ENCODE results near the gene C8B. TPM values are rescaled to one million over a fixed set of nuclear protein-coding genes. Genes with fewer than 3 reads are reported as not detected.

C8B gene
- total and polyA plus RNA-seq, 2 donors (not counting 1 experiment from before 2014, with no cell fraction given): not detected

GRCh38 chr1:56978819-56979218, 13.0 kb upstream of the C8B start:
- intact Hi-C loops (cut with micrococcal nuclease): no loop called here
- no peaks in the 10 kb centered on the region for H3K9me3 Mint-ChIP-seq (ENCODE audit: insufficient read depth)

GRCh38 chr1:56977910-56978309, 12.1 kb upstream of the C8B start:
- DNase-seq (no peak), ATAC-seq (ENCODE audit: low read depth) (no peak)
- ChIA-PET POLR2A (no interaction called here), CTCF (no interaction called here)
- Histone ChIP-seq H3K9me3 (ENCODE audit: control extremely low read depth in 1 of 3, control insufficient read depth in 2 of 3, insufficient read depth in 1 of 3, low read length in 2 of 3) (no peaks in the 10 kb centered on the region), H3K36me3 (replicated peaks in 1 of 2; ENCODE audit: control extremely low read depth in 1 of 2, control insufficient read depth in 1 of 2, extremely low read depth in 1 of 2, insufficient read depth in 2 of 2, low read length in 1 of 2) (no peaks in the 10 kb centered on the region), H2AFZ (ENCODE audit: insufficient read depth, low read depth, low read length, poor library complexity, severe bottlenecking) (no peak overlapping the region), H3K27ac (ENCODE audit: low read length in 2 of 2) (no peak overlapping the region), H3K4me1 (ENCODE audit: control insufficient read depth in 2 of 2, insufficient read depth in 2 of 2, low read length in 2 of 2) (no peaks in the 10 kb centered on the region), H3K27me3 (replicated peaks in 1 of 4; ENCODE audit: control extremely low read depth in 1 of 4, control insufficient read depth in 3 of 4, insufficient read depth in 4 of 4, low read length in 3 of 4) (no peaks in the 10 kb centered on the region), H3K4me2 (replicated peaks; ENCODE audit: low read depth, low read length, poor library complexity, severe bottlenecking) (no peak overlapping the region), H3K9ac (ENCODE audit: low read length) (no peak overlapping the region), H3K4me3 (ENCODE audit: control extremely low read depth in 1 of 5, extremely low read depth in 1 of 5, insufficient read depth in 1 of 5, low read depth in 2 of 5, low read length in 4 of 5) (no peak overlapping the region), H3K79me2 (ENCODE audit: control insufficient read depth, insufficient read depth, low read length) (no peaks in the 10 kb centered on the region), H4K20me1 (ENCODE audit: control insufficient read depth, insufficient read depth, low read length, poor library complexity, severe bottlenecking) (no peaks in the 10 kb centered on the region)
- H3K4me3 Mint-ChIP-seq: no peak overlapping the region
- no peaks in the 10 kb centered on the region for H3K4me1 Mint-ChIP-seq
- WGBS (ENCODE audit: insufficient coverage): 75% methylated on average over 1 of the region's 4 CpGs
- H3K27ac Mint-ChIP-seq: no peak overlapping the region
- intact Hi-C loops (cut with micrococcal nuclease): no loop called here
- TF ChIP-seq CTCF (IDR thresholded peaks at IDR 0.05) (no peak), EZH2 (IDR thresholded peaks at IDR 0.05; ENCODE audit: borderline replicate concordance, insufficient read depth, low read depth, low read length, poor library complexity, severe bottlenecking) (no peak)
- H3K27me3 Mint-ChIP-seq: peaks cover 15% of the 10 kb centered on the region
- H3K9me3 Mint-ChIP-seq (ENCODE audit: insufficient read depth): no peaks in the 10 kb centered on the region

More at GRCh38 chr1:56978819-56979218, 13.0 kb upstream of the C8B start:
- no peaks in the 10 kb centered on the region for H3K79me2 ChIP-seq (ENCODE audit: control insufficient read depth, insufficient read depth, low read length)
- CTCF ChIA-PET: no interaction called here
- H3K9me3 ChIP-seq (ENCODE audit: control extremely low read depth in 1 of 3, control insufficient read depth in 2 of 3, insufficient read depth in 1 of 3, low read length in 2 of 3): no peaks in the 10 kb centered on the region
- no peaks in the 10 kb centered on the region for H3K27me3 ChIP-seq (replicated peaks in 1 of 4; ENCODE audit: control extremely low read depth in 1 of 4, control insufficient read depth in 3 of 4, insufficient read depth in 4 of 4, low read length in 3 of 4)
- H3K4me2 ChIP-seq (replicated peaks; ENCODE audit: low read depth, low read length, poor library complexity, severe bottlenecking): no peak overlapping the region
- no peaks in the 10 kb centered on the region for H3K4me1 Mint-ChIP-seq
- DNase-seq (no peak), ATAC-seq (ENCODE audit: low read depth) (no peak)
- TF ChIP-seq EZH2 (IDR thresholded peaks at IDR 0.05; ENCODE audit: borderline replicate concordance, insufficient read depth, low read depth, low read length, poor library complexity, severe bottlenecking) (no peak), CTCF (IDR thresholded peaks at IDR 0.05) (no peak)
- H4K20me1 ChIP-seq (ENCODE audit: control insufficient read depth, insufficient read depth, low read length, poor library complexity, severe bottlenecking): no peaks in the 10 kb centered on the region
- no peak overlapping the region for H3K4me3 ChIP-seq (ENCODE audit: control extremely low read depth in 1 of 5, extremely low read depth in 1 of 5, insufficient read depth in 1 of 5, low read depth in 2 of 5, low read length in 4 of 5)
- H3K27me3 Mint-ChIP-seq: peaks cover 15% of the 10 kb centered on the region
- no peak overlapping the region for H3K27ac ChIP-seq (ENCODE audit: low read length in 2 of 2)
- no peaks in the 10 kb centered on the region for H3K4me1 ChIP-seq (ENCODE audit: control insufficient read depth in 2 of 2, insufficient read depth in 2 of 2, low read length in 2 of 2)
- POLR2A ChIA-PET: no interaction called here
- 73% methylated on average over 1 of the region's 5 CpGs for WGBS (ENCODE audit: insufficient coverage)
- no peak overlapping the region for H3K9ac ChIP-seq (ENCODE audit: low read length)
- H3K36me3 ChIP-seq (replicated peaks in 1 of 2; ENCODE audit: control extremely low read depth in 1 of 2, control insufficient read depth in 1 of 2, extremely low read depth in 1 of 2, insufficient read depth in 2 of 2, low read length in 1 of 2): no peaks in the 10 kb centered on the region
- H3K27ac Mint-ChIP-seq: no peak overlapping the region
- no peak overlapping the region for H2AFZ ChIP-seq (ENCODE audit: insufficient read depth, low read depth, low read length, poor library complexity, severe bottlenecking)
- no peak overlapping the region for H3K4me3 Mint-ChIP-seq

All from B cell (primary cell).